GM18868 (cell line): ENCODE results near the gene PRCD.

Experiments
- ATAC-seq: cut with Tn5 transposase; IDR thresholded peaks from one replicate; pipeline ENCODE4 v1.9.1; 2021; ENCODE audit warnings: mild to moderate bottlenecking, moderate library complexity; ENCODE audit not compliant: unreplicated experiment

PRCD gene

DNA sequence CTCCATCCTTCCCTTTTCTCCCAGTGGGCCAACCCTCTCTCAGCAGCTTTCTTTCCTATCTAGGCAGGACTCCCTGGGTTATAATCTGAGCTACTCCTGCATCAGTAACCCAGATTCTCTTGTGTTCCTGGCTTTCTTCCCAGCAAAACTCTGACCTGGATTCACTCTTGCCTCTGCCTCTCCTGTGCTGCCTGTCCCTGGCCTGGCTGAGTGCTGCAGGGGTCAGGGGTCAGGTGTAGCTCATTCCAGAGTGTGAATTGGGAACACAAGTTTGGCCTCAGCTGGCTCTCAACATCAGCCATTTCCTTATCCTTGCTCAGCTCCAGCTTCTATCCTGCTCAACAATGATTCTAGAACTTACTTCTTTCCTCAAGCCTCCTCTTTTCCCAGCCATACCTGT is 48.3 kb downstream of the PRCD start:
- no peak for ATAC-seq

GRCh38 chr17:76593384-76593826 is 53.6 kb downstream of the PRCD start:
- ATAC-seq = no peak

DNA sequence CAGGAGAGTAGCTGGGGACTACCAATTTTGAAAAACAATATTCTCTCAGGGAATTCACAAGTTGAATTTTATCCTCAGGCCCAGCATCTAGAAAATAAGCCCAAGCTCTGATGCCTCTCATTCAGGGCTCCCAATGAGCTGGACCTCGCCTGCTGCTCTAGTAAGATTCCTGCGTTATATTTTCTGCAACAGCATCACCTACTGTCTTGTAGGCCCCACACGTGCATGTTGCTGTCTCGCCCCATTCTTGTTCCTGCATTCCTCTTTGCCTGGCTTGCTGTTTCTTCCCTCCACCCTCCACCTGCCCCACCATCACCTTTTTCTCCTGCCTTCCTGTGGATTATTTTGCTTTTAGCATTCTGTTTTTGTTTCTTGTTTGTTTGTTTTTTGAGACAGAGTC is 54.1 kb downstream of the PRCD start:
- no peak for ATAC-seq

GRCh38 chr17:76594690-76595089 is 54.8 kb downstream of the PRCD start:
- no peak for ATAC-seq
